ENCODE measurements around the gene EED. TPM values are rescaled to one million over a fixed set of nuclear protein-coding genes. Genes with fewer than 3 reads are reported as not detected.

The EED gene
- total and polyA plus RNA-seq, 4 donors = 14.5 to 26.5 (median 19.0) TPM

DNA sequence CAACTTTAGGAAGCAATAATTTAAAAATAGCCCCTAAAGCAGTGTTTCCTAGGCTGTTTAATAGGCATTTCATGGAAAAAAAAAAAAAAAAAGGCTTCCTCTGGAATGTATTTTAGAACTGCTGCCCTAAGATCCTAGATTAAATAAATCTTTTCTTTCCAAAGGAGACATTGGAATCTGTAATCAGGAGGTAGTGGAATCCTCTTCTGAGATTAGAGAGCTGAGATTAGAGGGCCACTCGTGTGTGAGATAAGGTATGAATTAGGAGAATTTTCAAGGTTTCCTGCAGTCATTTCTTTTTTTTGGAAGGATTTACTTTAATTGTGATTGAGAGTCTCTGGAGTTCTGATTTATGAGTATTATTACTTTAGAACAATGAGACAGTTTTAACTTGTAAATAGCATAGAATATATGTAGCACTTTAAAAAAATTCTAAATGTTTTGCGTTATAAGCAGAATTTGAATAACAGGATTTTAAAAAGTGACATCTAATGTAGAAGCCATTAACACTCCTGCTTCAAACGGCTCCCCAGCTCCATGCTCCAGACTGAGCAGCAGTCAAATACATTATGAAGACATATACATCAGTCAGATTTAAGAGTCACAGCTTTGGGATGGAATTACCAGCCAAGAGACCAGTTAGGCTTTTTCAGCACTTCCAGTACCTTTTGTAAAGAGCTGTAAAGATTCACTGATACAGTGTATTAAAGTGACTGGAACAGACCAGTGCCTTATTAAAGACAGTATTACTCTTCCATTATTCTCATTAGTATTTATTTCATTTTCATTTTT lies 5.0 kb downstream of the EED start:
- ATAC-seq (ENCODE audit: low FRiP score) (no peak), DNase-seq (no peak)
- H3K36me3 ChIP-seq (ENCODE audit: control insufficient read depth in 1 of 2, insufficient read depth in 2 of 2, low read length in 1 of 2) = no peaks in the 10 kb centered on the region
- no peak overlapping the region for H3K27ac ChIP-seq (ENCODE audit: low read depth in 1 of 2, low read length in 2 of 2)
- no peaks in the 10 kb centered on the region for H3K9me3 ChIP-seq (ENCODE audit: control insufficient read depth, low read length)
- peaks cover 3 to 5% of the 10 kb centered on the region in 2 donors for H3K4me1 ChIP-seq (ENCODE audit: control insufficient read depth in 1 of 2, insufficient read depth in 2 of 2, low read length in 2 of 2)
- WGBS, 2 donors = 30% methylated on average over 3 of the region's 3 CpGs
- H3K27me3 ChIP-seq (ENCODE audit: control insufficient read depth in 1 of 2, insufficient read depth in 2 of 2, low read length in 1 of 2) = no peaks in the 10 kb centered on the region
- intact Hi-C loops (cut with DNase I) = no loop called here
- no peak overlapping the region for H3K4me3 ChIP-seq (ENCODE audit: low read length in 2 of 2)

DNA sequence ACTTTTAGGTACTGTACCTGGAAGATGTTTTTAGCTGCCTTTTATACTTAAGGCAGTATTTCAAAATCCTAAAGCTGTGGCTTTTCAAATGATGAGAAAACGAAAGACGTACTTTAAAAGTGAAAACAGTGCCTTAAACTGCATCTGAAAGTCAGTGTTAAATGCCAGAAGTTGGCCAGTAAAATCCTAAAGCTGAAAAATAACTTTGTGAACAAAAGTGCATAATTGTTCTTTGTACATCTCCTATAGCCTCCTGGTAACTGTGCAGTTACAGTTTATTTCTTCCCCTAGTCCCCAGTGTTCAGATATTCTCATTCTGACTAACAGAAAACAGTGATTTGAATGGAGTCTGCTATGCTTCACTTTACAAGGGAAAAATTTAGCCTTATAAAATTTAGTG lies 6.8 kb downstream of the EED start:
- WGBS, 2 donors = 79 to 84% methylated on average over 2 of the region's 2 CpGs
- Histone ChIP-seq H3K4me3 (ENCODE audit: low read length in 2 of 2) (no peak overlapping the region), H3K36me3 (ENCODE audit: control insufficient read depth in 1 of 2, insufficient read depth in 2 of 2, low read length in 1 of 2) (no peaks in the 10 kb centered on the region), H3K9me3 (ENCODE audit: control insufficient read depth, low read length) (no peaks in the 10 kb centered on the region), H3K27me3 (ENCODE audit: control insufficient read depth in 1 of 2, insufficient read depth in 2 of 2, low read length in 1 of 2) (no peaks in the 10 kb centered on the region), H3K27ac (ENCODE audit: low read depth in 1 of 2, low read length in 2 of 2) (no peak overlapping the region), H3K4me1 (ENCODE audit: control insufficient read depth in 1 of 2, insufficient read depth in 2 of 2, low read length in 2 of 2) (peaks cover 3 to 5% of the 10 kb centered on the region in 2 donors)
- intact Hi-C loops (cut with DNase I) = no loop called here
- no peak for ATAC-seq (ENCODE audit: low FRiP score)
- no peak for DNase-seq

DNA sequence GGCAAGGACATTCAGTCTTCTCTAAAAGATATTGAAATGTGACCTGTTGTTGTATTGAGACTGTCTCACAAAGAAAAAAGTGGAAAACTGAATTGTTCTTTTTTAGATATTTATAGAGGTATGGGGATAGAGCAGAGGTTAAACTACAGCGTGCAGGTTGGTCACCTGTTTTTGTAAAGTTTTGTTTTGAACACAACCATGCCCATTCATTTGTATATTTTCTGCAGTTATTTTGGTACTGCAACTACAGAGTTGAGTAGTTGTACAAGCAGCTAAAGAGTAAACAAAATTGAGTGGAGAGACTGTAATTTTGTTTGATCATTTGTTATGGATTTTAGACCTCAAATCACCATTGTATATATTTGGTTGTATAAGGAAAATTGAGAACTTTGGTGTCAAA lies 11.3 kb downstream of the EED start:
- Histone ChIP-seq H3K27ac (ENCODE audit: low read depth in 1 of 2, low read length in 2 of 2) (no peak overlapping the region), H3K4me1 (ENCODE audit: control insufficient read depth in 1 of 2, insufficient read depth in 2 of 2, low read length in 2 of 2) (no peaks in the 10 kb centered on the region), H3K27me3 (ENCODE audit: control insufficient read depth in 1 of 2, insufficient read depth in 2 of 2, low read length in 1 of 2) (no peaks in the 10 kb centered on the region), H3K4me3 (ENCODE audit: low read length in 2 of 2) (no peak overlapping the region), H3K9me3 (ENCODE audit: control insufficient read depth, low read length) (no peaks in the 10 kb centered on the region), H3K36me3 (ENCODE audit: control insufficient read depth in 1 of 2, insufficient read depth in 2 of 2, low read length in 1 of 2) (peaks cover 0 to 3% of the 10 kb centered on the region in 2 donors)
- DNase-seq = no peak
- ATAC-seq (ENCODE audit: low FRiP score) = no peak
- intact Hi-C loops (cut with DNase I) = no loop called here
- WGBS, 2 donors = 92 to 97% methylated on average over 1 of the region's 1 CpG

DNA sequence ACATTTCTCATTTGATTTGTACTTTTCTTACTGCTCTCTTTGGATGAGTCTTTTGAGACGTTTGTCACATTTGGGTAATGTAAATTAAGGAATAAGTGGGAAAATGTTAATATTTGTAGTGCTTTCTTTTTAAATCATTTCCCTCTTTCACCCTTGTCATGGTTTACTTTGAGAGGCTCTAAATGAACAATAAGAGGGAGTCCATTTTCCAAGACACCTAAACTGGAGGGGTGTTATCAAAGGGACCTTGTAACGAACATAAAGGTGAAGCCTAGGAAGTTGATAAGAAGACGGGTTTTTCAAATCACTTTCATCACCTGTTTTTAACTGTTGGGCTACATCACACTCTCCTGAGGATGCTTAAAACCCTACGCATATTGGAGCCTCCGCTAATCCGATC lies 12.1 kb downstream of the EED start:
- WGBS, 2 donors = 77 to 79% methylated on average over 6 of the region's 6 CpGs
- Histone ChIP-seq H3K27me3 (ENCODE audit: control insufficient read depth in 1 of 2, insufficient read depth in 2 of 2, low read length in 1 of 2) (no peaks in the 10 kb centered on the region), H3K9me3 (ENCODE audit: control insufficient read depth, low read length) (no peaks in the 10 kb centered on the region), H3K4me3 (ENCODE audit: low read length in 2 of 2) (no peak overlapping the region), H3K36me3 (ENCODE audit: control insufficient read depth in 1 of 2, insufficient read depth in 2 of 2, low read length in 1 of 2) (peaks cover 0 to 3% of the 10 kb centered on the region in 2 donors), H3K4me1 (ENCODE audit: control insufficient read depth in 1 of 2, insufficient read depth in 2 of 2, low read length in 2 of 2) (no peaks in the 10 kb centered on the region), H3K27ac (ENCODE audit: low read depth in 1 of 2, low read length in 2 of 2) (no peak overlapping the region)
- DNase-seq (no peak), ATAC-seq (ENCODE audit: low FRiP score) (no peak)
- intact Hi-C loops (cut with DNase I) = no loop called here

DNA sequence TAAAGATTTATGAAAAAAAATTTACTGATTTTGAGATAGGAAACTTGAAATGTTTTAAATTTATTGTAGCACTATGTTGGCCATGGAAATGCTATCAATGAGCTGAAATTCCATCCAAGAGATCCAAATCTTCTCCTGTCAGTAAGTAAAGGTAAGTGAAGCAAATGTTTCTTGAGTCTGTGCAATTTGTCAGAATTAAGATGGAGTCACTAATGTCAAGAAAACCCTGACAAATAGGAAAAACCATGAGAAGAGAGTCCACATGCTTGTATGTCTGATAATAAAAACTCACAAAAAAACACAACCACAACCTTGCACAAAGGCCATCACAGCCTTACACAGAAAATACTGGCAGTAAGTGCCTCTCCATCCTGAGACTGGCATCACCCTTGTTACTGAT lies 12.9 kb downstream of the EED start:
- Histone ChIP-seq H3K27ac (ENCODE audit: low read depth in 1 of 2, low read length in 2 of 2) (no peak overlapping the region), H3K4me1 (ENCODE audit: control insufficient read depth in 1 of 2, insufficient read depth in 2 of 2, low read length in 2 of 2) (no peaks in the 10 kb centered on the region), H3K4me3 (ENCODE audit: low read length in 2 of 2) (no peak overlapping the region), H3K27me3 (ENCODE audit: control insufficient read depth in 1 of 2, insufficient read depth in 2 of 2, low read length in 1 of 2) (no peaks in the 10 kb centered on the region), H3K9me3 (ENCODE audit: control insufficient read depth, low read length) (no peaks in the 10 kb centered on the region), H3K36me3 (ENCODE audit: control insufficient read depth in 1 of 2, insufficient read depth in 2 of 2, low read length in 1 of 2) (peaks cover 0 to 3% of the 10 kb centered on the region in 2 donors)
- DNase-seq (no peak), ATAC-seq (ENCODE audit: low FRiP score) (no peak)
- intact Hi-C loops (cut with DNase I) = no loop called here

DNA sequence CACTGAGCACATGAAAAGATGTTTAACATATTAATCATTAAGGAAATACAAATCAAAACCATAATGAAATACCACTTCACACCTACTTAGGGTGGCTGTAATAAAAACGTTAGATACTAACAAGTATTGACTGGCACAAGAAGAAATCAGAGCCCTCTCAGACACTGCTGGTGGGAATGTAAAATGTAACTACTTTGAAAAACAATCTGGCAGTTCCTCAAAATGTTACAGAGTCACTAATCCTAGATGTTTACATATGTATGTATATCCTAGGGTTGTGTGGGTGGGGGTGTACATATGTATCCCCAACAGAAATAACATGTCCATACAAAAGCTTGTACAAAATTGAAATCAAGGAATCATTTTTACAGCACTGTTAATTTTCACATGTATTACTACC lies 15.2 kb downstream of the EED start:
- H3K27ac ChIP-seq (ENCODE audit: low read depth in 1 of 2, low read length in 2 of 2) = no peak overlapping the region
- no peak for ATAC-seq (ENCODE audit: low FRiP score)
- H3K9me3 ChIP-seq (ENCODE audit: control insufficient read depth, low read length) = no peaks in the 10 kb centered on the region
- H3K4me1 ChIP-seq (ENCODE audit: control insufficient read depth in 1 of 2, insufficient read depth in 2 of 2, low read length in 2 of 2) = no peaks in the 10 kb centered on the region
- intact Hi-C loops (cut with DNase I) = no loop called here
- 42 to 46% methylated on average over 1 of the region's 1 CpG for whole genome bisulfite sequencing, 2 donors
- H3K27me3 ChIP-seq (ENCODE audit: control insufficient read depth in 1 of 2, insufficient read depth in 2 of 2, low read length in 1 of 2) = no peaks in the 10 kb centered on the region
- no peak for DNase-seq
- H3K4me3 ChIP-seq (ENCODE audit: low read length in 2 of 2) = no peak overlapping the region
- H3K36me3 ChIP-seq (ENCODE audit: control insufficient read depth in 1 of 2, insufficient read depth in 2 of 2, low read length in 1 of 2) = peaks cover 0 to 5% of the 10 kb centered on the region in 2 donors

DNA sequence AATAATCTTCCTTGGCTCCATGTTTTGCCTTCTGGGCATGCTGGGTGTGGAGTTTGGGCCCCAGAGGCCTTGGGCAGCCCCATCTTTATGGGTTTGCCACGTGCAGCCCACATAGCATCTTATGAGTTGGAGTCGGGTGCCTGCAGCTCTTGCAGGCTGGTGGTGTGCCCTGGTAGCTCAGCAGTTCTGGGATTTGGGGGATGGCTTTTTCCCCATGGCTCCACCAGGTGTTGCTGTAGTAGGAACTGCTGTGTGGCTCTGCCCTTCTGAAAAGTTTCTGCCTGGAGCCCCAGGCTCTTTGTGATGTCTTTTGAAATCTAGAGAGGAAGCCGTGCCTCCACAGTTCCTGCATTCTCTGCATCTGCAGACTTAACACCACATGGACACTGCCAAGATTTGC lies 16.8 kb downstream of the EED start:
- Histone ChIP-seq H3K27me3 (ENCODE audit: control insufficient read depth in 1 of 2, insufficient read depth in 2 of 2, low read length in 1 of 2) (no peaks in the 10 kb centered on the region), H3K4me1 (ENCODE audit: control insufficient read depth in 1 of 2, insufficient read depth in 2 of 2, low read length in 2 of 2) (no peaks in the 10 kb centered on the region), H3K9me3 (ENCODE audit: control insufficient read depth, low read length) (no peaks in the 10 kb centered on the region), H3K27ac (ENCODE audit: low read depth in 1 of 2, low read length in 2 of 2) (no peak overlapping the region), H3K4me3 (ENCODE audit: low read length in 2 of 2) (no peak overlapping the region), H3K36me3 (ENCODE audit: control insufficient read depth in 1 of 2, insufficient read depth in 2 of 2, low read length in 1 of 2) (peaks cover 0 to 5% of the 10 kb centered on the region in 2 donors)
- DNase-seq = no peak
- intact Hi-C loops (cut with DNase I) = no loop called here
- WGBS, 2 donors = 85 to 91% methylated on average over 3 of the region's 3 CpGs
- no peak for ATAC-seq (ENCODE audit: low FRiP score)

DNA sequence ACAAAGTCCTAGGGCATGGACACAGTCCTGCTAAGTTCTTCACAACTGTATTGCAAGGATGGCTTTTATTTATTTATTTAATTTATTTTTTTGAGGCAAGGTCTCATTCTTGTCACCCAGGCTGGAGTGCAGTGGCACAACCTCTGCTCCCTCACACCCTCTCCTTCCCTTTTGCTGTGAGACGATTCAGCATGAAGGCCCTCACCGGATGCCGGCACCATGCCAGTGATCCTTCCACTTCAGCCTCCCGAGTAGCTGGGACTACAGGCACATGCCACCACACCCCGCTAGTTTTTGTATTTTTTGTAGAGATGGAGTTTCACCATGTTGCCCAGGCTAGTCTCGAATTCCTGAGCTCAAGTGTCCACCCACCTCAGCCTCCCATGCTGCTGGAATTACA lies 17.8 kb downstream of the EED start:
- H3K27ac ChIP-seq (ENCODE audit: low read depth in 1 of 2, low read length in 2 of 2) = no peak overlapping the region
- 95 to 97% methylated on average over 6 of the region's 6 CpGs for WGBS, 2 donors
- no peak for DNase-seq

DNA sequence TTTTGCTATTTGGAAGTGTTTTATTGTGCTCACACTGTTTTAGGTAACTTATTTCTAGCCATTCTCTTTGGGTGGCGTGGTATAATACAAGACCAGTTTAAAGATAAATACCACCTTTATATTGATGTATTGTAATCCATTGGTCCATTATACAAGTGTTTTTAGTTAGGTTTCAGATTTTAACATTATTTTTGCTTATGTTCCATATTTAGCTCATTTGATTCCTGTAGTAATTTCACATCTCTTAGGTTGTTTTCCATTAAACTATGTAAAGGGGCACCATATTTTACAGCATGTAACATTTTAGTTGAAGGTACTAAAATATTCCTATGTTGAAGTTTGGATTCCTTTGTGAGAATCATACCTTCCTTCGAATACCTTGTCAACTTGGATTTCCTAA lies 20.1 kb downstream of the EED start:
- Histone ChIP-seq H3K4me1 (ENCODE audit: control insufficient read depth in 1 of 2, insufficient read depth in 2 of 2, low read length in 2 of 2) (peaks cover 0 to 2% of the 10 kb centered on the region in 2 donors), H3K27me3 (ENCODE audit: control insufficient read depth in 1 of 2, insufficient read depth in 2 of 2, low read length in 1 of 2) (no peaks in the 10 kb centered on the region), H3K27ac (ENCODE audit: low read depth in 1 of 2, low read length in 2 of 2) (no peak overlapping the region), H3K36me3 (ENCODE audit: control insufficient read depth in 1 of 2, insufficient read depth in 2 of 2, low read length in 1 of 2) (peaks cover 0 to 3% of the 10 kb centered on the region in 2 donors), H3K4me3 (ENCODE audit: low read length in 2 of 2) (no peak overlapping the region), H3K9me3 (ENCODE audit: control insufficient read depth, low read length) (no peaks in the 10 kb centered on the region)
- WGBS, 2 donors = 93 to 96% methylated on average over 2 of the region's 2 CpGs
- ATAC-seq (ENCODE audit: low FRiP score) (no peak), DNase-seq (no peak)
- intact Hi-C loops (cut with DNase I) = no loop called here

More for the DNA sequence above, 17.8 kb downstream of the EED start:
- ATAC-seq (ENCODE audit: low FRiP score) = no peak
- no peaks in the 10 kb centered on the region for H3K4me1 ChIP-seq (ENCODE audit: control insufficient read depth in 1 of 2, insufficient read depth in 2 of 2, low read length in 2 of 2)
- H3K9me3 ChIP-seq (ENCODE audit: control insufficient read depth, low read length) = no peaks in the 10 kb centered on the region
- intact Hi-C loops (cut with DNase I) = no loop called here
- H3K36me3 ChIP-seq (ENCODE audit: control insufficient read depth in 1 of 2, insufficient read depth in 2 of 2, low read length in 1 of 2) = peaks cover 0 to 3% of the 10 kb centered on the region in 2 donors
- no peaks in the 10 kb centered on the region for H3K27me3 ChIP-seq (ENCODE audit: control insufficient read depth in 1 of 2, insufficient read depth in 2 of 2, low read length in 1 of 2)
- no peak overlapping the region for H3K4me3 ChIP-seq (ENCODE audit: low read length in 2 of 2)
